HG02973 (cell line): ENCODE measurements around the gene NPR2.

Source experiments
- ATAC-seq: cut with Tn5 transposase; IDR thresholded peaks from one replicate; pipeline ENCODE4 v1.9.1; 2021; ENCODE audit warnings: moderate library complexity; ENCODE audit not compliant: unreplicated experiment

Gene NPR2

GRCh38 chr9:35798658-35799374 lies 7.4 kb downstream of the NPR2 start:
- peak; percentile 55 for ATAC-seq

DNA sequence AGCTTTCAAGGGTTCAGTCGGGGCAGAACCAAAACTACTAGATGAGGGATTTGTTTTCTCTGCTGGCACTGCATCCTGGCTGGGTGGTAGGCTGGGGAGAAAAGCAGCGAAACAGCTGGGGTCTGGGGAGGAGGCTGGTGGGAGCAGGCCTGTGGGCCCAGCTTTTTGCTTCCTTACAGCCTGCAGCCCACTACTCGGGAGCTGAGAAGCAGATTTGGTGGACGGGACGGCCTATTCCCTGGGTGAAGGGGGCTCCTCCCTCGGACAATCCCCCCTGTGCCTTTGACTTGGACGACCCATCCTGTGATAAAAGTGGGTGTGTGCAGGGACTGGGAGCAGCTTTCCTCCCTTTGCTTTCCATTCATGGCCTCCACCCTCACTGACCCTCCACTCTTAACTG lies 9.1 kb downstream of the NPR2 start:
- ATAC-seq: no peak

DNA sequence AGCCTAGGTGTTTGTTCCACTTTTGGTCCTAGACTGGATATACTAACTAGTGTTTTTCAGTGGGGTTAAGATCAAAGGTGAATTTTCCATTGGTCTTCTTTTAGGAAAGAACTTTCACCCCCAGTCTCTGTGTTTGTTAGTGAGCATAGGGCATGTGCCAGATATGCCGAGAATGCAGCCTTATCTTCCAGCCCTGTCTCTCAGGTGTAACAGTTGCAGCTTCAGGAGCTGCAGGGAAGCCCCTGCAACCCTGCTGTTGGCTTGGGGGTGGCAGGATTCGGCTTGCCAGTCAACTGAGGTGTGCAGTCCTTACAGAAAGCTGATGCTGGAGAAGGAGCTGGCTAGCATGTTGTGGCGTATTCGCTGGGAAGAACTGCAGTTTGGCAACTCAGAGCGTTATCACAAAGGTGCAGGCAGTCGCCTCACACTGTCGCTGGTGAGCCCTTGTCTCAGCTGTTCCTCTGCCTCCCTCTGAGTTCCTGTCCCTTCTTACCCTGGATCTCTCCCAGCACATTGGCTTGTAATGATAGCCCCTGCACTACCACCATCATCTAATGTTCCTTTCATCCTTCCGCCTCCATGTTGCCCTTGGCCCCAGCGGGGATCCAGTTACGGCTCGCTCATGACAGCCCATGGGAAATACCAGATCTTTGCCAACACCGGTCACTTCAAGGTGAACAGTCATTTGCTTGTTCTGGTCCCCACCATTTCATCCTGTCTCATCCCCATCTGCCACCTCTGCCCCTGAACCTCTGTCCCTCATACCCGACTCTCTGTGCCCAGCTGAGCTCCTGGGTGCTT lies 10.1 kb downstream of the NPR2 start:
- ATAC-seq: no peak

DNA sequence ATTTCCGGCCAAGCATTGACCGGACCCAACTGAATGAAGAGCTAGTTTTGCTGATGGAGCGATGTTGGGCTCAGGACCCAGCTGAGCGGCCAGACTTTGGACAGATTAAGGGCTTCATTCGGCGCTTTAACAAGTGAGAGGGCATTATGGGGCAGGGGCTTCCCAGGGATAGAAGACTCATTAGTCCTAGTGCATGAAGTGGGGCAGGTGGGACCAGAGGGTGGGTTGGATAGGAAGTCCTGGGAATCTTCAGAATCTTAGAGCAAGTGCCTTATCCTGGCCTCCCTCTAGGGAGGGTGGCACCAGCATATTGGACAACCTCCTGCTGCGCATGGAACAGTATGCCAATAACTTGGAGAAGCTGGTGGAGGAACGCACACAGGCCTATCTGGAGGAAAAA lies 14.7 kb downstream of the NPR2 start:
- no peak for ATAC-seq

DNA sequence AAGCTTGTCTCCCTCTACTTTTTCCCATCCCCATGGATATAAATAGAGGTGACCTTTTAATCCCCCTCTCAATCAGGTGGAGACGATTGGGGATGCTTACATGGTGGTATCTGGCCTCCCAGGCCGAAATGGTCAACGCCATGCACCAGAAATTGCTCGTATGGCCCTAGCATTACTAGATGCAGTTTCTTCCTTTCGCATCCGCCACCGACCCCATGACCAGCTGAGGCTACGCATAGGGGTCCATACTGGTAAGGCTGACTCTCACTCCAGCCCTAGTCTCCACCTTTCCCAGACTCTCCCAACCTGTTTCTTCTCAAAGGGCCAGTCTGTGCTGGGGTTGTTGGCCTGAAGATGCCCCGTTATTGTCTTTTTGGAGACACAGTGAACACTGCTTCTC lies 17.0 kb downstream of the NPR2 start:
- no peak for ATAC-seq

DNA sequence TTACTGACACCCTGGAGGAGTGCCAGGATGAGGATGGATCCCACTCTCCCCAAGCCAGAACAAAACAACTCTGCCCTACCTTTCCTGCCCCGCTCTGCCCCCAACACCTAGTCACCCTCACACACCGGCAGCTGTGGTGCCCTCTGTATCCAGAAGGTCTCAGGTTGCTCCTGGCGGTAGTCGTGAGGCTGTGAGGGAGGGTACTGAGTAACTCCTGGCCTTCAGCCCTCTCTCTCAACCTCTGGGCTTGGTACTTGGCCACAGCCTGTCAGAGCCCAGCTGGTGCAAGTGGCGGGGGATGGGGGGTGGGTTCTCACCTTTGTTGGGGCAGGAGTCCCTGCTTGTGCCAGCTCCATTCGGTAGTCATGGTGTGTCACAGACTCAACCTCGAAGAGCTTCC lies 18.7 kb downstream of the NPR2 start:
- no peak for ATAC-seq

DNA sequence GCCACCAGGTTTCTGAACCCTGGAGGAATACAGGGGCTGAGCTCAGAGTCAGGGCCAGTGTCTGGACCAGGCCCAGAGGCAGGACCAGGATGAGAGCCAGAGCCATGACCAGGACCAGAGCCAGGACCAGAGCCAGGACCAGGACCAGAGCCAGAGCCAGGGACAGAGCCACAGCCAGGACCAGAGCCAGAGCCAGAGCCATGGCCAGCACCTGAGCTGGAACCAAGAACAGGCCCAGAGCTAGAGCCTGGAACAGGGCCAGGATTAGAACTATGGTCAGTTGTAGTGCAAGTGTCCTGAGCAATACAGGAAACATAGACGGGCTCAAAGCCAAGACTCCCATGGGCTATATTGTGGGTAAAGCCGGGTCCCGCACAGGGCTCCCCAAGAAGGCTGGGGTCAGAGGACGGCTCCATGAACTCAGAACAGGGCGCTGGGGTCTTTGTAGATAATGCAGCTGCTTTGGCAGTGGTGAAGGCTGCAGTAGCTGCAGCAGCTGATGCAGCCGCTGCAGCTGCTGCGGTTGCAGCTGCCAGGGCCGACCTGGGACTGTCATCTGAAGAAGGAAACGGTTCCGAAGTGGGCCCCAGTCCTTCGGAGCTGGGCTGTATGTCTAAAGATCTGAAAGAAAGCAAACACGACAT lies 20.1 kb downstream of the NPR2 start:
- ATAC-seq: no peak

- peak; percentile 54 for ATAC-seq
Measured at GRCh38 chr9:35812025-35812602, 20.7 kb downstream of the NPR2 start, which contains the start of gene SPAG8. Gene SPAG8, minus strand, starts transcription at chr9:35812262. Its CDS starts 115 bp downstream, at chr9:35812147.

DNA sequence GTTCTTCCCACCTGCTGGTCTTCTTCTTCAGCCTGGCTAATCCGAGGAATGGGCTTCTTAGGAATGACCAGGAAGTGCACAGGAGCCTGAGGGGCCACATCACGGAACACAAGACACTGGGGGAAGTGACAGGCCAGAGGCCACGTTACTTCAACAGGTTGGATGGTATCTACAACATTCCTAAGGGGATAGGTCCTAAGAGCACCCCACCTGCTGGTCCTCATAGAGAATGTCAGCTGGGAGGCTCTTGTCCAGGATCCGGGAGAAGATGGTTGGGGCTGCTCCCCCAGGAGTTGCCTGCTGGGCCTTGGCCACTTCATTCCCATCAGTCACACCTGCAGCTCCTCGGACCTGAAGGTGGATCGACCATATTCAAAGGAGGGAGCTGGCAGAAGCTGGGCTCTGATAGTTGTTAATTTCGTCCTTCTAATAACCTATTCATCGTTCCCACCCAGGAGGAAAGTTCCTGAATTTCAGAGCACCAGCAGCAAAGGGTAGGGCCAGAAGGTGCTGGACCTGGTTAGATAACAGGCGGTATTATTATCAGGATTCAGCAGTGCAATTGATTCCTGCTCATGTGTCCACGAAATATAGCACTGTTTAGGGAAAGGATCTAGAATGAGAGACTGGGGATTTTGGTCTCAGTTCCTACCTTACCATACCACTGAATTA lies 22.2 kb downstream of the NPR2 start:
- ATAC-seq: no peak

GRCh38 chr9:35814106-35814840 lies 22.9 kb downstream of the NPR2 start:
- peak; percentile 22 for ATAC-seq

DNA sequence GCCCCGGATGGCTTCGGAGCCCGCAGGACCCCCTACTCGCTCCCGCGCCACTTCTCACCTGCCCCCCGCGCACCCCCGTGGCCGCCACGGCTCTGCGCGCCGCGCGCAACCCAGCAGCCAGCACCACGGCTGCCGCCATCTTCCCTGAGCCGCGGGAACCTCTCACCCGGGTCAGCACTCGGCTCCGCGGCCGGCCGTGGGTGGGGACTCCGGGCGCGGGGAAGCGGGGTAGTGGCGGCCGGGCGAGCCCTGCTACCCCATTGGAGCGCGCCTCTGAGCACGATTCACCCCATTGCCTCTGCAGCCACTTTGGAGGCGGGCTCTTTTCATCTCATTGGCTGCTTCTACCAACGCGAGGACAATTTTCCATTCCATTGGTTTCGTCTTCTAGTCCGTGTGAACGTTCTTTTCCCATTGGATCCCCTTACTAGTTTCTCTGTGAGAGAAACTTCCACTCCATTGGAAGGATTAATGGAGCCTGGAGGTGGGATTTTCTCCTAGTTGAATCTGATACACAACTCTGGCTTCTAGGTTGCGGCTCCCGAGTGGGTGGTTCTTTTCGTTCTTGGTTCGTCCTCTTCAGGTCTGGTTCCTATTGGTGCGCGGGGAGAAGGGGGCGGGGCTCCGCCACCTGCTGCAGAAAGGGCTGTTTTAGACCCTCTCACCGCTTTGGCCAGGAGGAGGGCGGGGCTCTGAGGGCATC lies 23.6 kb downstream of the NPR2 start, which contains the start of gene HINT2:
Gene HINT2 (minus strand): TSS at position 202 of the 703 bp plus-strand sequence. CDS start 63 bp downstream, at position 139.
- ATAC-seq: peak; percentile 65

- no peak for ATAC-seq
Measured at GRCh38 chr9:35816708-35817107, 25.3 kb downstream of the NPR2 start.

DNA sequence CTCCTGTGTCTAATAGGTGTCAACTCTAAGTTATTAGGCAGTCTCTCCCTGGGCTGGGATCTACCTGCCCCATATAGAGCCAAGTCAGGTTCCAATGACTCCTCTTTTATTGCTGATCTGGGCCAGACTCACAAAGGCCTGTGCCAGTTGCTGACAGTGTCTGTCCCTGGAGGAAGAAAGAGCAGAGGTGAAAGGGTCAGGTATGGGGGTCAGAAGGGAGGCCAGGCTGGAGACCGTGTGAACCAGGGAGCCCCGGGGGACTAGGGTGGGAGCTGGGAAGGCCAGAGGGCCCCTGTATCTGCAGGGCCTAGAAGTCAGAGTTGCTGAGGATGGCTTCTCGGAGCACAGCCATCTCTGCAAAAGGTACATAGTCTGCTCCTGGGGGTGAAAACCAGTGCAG lies 26.9 kb downstream of the NPR2 start:
- ATAC-seq: no peak

GRCh38 chr9:35820076-35820475 lies 28.7 kb downstream of the NPR2 start:
- no peak for ATAC-seq

GRCh38 chr9:35822926-35823325 lies 31.5 kb downstream of the NPR2 start:
- no peak for ATAC-seq

- ATAC-seq: no peak
Measured at GRCh38 chr9:35826071-35826701, 34.8 kb downstream of the NPR2 start.

DNA sequence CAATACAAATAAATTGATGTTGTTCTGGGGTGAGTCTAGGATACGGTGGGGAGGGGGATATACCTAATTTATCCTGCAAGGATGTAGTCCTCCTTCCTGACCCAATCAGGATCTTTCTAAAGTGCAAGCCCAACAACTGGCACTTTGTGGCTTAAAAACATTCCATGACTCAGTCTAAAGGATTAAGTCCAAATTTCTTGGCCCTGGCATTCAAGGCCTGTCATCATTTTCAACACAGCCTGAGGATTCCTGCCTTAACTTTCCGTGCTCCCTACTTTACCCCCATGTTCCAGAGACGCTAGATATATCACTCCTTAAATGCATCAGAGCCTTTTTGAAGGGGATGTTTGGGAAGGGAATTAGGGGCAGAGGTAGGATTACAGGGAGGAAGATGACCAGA lies 36.1 kb downstream of the NPR2 start:
- no peak for ATAC-seq

DNA sequence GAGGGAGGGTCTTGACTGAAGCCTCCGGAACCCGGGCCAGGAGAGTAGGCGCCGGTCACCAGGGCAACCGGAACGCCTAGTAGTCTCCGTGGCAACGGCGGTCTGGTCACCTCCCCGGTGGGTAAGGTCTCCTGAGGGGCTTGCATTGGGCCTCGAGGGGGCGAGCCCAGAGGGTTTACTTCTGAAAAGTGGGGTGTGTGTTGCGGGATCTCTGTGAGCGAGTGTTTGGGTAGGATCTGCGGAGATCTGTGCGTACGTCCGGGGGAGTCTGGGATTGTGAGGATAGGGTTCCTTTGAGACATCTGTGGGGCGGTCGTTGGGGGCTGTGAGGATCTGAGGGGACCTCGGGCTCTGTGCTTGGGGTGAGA lies 37.3 kb downstream of the NPR2 start, which contains the start of gene FAM221B:
Gene FAM221B (minus strand): TSS at position 17 of the 368 bp plus-strand sequence. CDS start 2,571 bp downstream, outside the sequence.
- peak; percentile 11 for ATAC-seq
